ENCODE results near the gene GPRC5A. TPM values are rescaled to one million over a fixed set of nuclear protein-coding genes. Genes with fewer than 3 reads are reported as not detected.

The GPRC5A gene
- total and polyA plus RNA-seq, 2 of the 8 experiments (the other 6 are each of a cell fraction or from before 2014, with no cell fraction given): 1.0 to 1.4 TPM

DNA sequence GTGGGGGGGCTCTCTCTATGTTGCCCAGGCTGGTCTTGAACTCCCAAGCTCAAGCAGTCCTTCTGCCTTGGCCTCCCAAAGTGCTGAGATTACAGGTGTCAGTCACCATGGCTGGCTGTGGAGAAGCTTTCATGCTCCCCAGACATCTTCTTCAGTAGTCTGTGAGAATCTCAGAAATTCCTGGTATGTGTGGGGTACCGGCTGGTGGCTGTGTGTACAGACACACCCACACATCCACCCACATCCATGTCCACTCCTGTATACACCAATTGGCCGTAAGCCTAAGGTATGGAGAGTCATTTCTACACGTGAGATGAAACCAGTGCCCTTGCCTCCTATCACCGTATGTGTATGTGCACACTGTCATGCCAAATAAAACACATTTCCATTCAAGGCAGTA, 32.8 kb downstream of the GPRC5A start (continued):
- TF ChIP-seq HDAC2 (IDR thresholded peaks at IDR 0.05; ENCODE audit: borderline replicate concordance in 1 of 2, low read depth in 2 of 2, low read length in 2 of 2): no peak
